NCI-H524 treated with DMSO at 0.1 percent for 48 hours (cell line): ENCODE measurements around the gene PPP3R1.

Experiments used
- DNase-seq: peaks from one replicate; lab custom pipeline; 2025; lab: John Stamatoyannopoulos, UW

PPP3R1 gene

GRCh38 chr2:68256093-68256450 lies 3.7 kb upstream of the PPP3R1 start:
- DNase-seq, result no peak

- no peak for DNase-seq
Measured at GRCh38 chr2:68253219-68254068, 1.1 kb upstream of the PPP3R1 start.

- DNase-seq, result no peak
Measured at GRCh38 chr2:68251855-68252399, 405 bp downstream of the PPP3R1 start.

DNA sequence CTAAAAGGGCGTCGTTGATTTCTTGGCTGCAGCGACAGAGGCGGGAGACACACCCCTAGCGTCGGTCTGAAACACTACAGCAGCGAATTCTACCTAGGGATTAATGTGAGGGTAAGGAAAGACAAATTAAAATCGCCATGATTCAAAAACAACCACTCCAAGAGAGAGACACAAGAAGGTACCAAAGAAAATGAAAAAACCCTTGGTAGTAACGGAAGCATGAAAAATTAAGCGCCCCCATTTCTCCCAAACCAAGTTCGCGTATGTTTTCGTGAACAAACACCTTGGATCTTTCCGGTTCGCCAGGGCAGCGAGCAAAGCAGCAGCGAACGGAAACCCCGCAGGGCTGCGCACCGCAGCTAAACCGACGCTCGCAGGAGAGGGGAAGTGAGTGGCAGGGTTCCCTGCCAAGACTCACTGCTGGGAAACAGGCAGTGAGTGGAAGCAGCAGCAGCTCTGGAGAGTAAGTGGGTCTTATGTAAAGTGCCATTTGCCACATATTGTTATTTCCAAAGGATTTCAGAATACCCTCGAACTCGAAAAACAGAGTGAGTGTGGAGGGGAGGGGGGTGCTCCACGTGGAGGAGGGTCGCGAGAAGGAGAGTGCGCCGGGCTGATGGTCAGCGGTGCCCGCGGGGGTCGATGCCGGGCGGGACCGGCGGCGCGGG lies 1.0 kb downstream of the PPP3R1 start:
- DNase-seq, result peak; percentile 49

DNA sequence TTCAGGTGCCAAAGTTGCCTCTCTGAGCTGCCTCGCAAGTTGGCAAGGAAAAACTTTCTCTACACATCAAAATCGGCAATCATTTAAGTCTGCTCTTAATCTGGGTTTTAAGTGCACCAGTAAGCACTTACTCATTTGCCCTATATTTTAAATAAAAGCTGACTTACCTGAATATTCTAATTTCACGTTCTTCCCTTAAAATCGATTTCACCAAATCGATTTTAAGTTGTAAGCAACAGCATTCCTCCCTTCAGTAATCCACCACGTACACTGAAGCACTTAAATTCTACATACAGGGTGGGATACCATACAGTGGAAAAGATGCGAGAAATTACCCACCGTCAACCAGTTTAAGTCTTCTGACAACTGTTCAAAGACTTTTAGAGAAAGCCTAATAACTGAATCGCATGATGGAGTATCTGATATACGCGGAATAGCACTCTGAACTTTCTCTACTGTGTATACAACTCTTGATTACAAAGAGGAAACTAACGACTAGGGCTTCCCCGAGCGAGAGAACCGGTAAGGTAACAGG lies 1.6 kb downstream of the PPP3R1 start:
- DNase-seq, result no peak

GRCh38 chr2:68250196-68250595 lies 2.1 kb downstream of the PPP3R1 start:
- DNase-seq, result no peak

GRCh38 chr2:68248806-68249205 lies 3.5 kb downstream of the PPP3R1 start:
- no peak for DNase-seq

GRCh38 chr2:68248361-68248760 lies 4.0 kb downstream of the PPP3R1 start:
- DNase-seq, result no peak

DNA sequence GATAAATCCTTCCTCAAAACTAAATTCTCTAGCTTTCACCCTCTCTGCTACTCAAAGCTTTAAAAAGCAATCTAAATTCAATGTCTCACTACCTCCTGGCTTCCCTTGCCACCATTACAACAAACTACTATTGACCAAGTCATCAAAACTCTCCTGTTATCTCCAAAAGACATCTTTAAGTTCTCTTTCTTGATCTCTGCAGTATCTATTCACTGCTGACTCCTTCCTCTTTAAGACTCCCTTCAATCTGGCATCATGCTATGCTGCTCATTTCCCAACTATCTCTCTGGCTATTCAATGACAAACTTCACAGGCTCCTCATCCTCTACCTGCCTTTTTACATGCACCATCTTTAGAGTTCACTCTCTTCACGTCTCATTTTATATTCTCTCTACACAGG lies 5.9 kb downstream of the PPP3R1 start:
- no peak for DNase-seq

- DNase-seq, result no peak
Measured at GRCh38 chr2:68245672-68246071, 6.7 kb downstream of the PPP3R1 start.

- no peak for DNase-seq
Measured at GRCh38 chr2:68245066-68245465, 7.3 kb downstream of the PPP3R1 start.

DNA sequence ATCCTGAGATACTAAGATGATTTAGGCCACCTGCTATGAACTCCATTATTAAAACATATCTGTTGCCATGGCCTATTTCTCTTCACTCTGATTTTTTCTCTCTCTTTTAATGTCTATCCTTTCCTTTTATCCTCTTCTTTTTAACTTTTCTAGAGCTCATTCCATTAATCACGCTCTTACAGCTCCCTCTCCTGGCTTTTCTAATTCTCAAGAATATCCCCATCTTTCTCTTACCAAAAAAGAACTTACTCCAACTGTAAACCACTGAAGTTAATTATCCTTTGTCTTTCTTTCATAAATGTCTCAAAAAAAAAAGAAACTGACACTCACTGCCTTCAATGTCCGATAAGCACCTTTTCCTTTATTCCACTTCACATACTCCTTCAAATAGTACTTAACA lies 7.9 kb downstream of the PPP3R1 start:
- DNase-seq, result no peak

DNA sequence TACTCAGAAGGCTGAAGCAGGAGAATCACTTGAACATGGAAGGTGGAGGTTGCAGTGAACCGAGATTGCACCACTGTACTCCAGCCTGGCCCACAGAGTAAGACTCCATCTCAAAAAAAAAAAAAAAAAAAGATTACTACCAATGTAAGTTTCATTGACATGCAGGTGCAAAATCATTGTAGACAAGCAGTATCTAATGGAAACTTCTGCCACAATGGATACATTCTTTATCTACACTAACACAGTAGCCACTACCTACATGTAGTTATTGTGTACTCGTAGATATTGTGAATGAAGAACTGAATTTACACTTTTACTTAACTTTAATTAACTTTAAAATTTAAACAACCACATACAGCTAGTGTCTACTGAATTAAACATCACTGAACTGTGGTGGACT lies 10.6 kb downstream of the PPP3R1 start:
- DNase-seq, result no peak

DNA sequence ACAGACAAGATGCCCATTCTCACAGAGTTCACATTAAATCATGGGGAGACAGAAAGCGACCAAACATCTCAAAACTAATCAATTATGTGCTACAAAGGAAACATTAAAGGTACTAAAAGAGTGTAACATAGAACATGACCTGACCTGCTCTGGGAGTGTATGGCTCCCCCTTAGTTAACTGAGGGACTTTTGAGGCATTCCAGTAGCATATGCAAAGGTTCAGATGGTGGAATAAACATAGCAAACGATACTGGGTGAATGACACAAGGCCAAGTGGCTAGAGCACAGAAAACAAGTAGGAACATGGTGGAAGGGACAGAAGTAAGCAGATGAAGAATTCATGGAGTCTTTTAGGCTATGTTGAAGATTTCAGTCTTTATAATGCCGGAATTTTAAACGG lies 11.9 kb downstream of the PPP3R1 start:
- no peak for DNase-seq

DNA sequence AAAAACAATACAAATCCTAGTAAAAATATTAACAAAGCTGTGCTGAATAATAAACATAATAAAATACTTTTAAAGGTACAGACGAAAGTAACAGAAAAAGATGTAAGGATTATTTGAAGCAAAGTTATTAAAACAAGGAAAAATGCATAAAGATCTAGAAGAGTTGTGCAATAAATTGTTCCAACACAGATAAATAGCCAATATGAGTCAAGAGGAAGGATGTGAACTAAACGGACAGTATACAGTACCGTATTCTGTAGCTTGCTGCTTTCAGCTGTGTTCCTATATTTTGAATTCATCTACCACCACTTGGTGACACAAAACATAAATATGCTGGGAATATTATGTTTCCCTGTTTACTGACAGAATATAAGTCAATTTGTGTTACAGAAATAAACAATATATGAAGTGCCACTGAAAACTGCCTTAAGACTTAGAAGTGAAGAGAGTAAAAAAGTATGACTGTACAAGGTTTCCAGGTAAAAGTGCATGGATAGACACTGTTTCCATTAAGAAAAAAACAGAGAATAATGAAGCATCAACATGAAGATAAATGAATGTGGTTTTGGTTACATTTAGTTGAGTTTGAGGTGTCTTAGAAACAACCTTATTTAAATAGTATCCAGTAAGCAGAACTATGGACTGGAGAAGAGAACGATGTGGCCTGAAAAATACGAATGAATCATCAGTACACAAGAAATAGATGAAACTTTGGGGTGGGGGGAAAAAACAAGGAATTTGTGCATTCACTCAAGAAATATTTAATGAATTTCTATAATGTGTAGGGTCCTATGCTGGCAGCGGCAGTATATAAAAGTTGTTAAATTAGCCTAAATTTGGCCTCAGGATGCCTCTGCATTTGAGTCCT lies 13.1 kb downstream of the PPP3R1 start:
- no peak for DNase-seq

- DNase-seq, result no peak
Measured at GRCh38 chr2:68237976-68238580, 14.3 kb downstream of the PPP3R1 start.

GRCh38 chr2:68237404-68237803 lies 14.9 kb downstream of the PPP3R1 start:
- no peak for DNase-seq

DNA sequence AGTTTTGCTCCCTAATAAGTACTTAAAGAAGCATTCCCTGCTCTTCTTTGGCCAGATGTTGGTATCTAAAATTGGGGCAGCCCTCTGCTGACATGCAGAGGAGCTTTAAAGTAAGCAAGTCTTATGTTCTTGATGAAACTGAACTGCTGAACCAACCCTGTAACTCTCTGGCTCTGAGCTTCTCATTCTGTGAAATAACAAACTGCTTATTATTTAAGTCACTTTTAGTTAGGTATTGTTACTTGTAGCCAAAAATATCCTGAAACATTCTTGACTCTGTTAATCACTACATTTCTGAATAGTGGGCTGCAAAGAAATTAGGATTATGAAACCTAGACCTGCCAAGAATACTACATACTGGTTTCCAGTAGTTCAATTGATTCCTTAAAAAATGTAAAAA lies 15.5 kb downstream of the PPP3R1 start:
- DNase-seq, result no peak

DNA sequence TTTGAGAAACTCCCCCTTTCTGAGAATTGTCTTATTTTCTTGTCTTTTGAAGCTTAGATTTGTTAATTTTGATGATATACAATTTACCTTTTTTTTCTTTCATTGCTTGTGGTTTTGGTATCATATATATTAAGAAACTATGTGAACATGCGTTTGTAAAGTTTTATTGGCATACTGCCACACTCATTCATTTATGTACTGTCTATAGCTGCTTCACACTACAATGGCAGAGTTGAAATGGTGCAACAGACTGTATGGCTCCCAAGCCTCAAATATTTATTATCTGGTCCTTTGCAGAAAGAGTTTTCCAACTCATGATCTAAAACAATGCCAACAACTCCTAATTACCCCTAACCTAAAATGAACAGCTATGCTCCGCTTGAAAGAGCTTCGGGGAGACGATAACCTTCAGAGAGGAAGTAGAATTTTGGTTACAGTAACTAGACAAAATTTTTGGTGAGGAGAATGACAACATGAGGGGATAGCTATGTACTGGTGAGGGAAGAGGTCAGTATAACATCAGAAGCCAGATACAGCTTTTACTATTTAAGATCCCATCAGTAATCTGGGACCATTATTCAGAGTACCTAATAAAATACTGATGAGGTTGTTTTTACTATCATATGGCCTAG lies 16.1 kb downstream of the PPP3R1 start:
- no peak for DNase-seq

GRCh38 chr2:68235090-68235489 lies 17.2 kb downstream of the PPP3R1 start:
- DNase-seq, result no peak

- DNase-seq, result no peak
Measured at GRCh38 chr2:68234405-68234804, 17.9 kb downstream of the PPP3R1 start.
